PC-3 (cell line): ENCODE results near the gene MAP1LC3B2.

Experiments
- CTCF ChIP-seq: fragments of 300-600 bp; sonication (generic); conservative IDR thresholded peaks from 2 replicates; pipeline ENCODE4 v1.5.1; 2017; ENCODE audit warnings: antibody characterized with exemption, low read depth, mild to moderate bottlenecking, low read length
- EZH2 ChIP-seq: fragments of 300-600 bp; sonication (generic); IDR thresholded peaks from one replicate; pipeline ENCODE4 v1.6.1; 2017; ENCODE audit warnings: antibody characterized with exemption, mild to moderate bottlenecking, low read length; ENCODE audit not compliant: unreplicated experiment
- EZH2phosphoT487 ChIP-seq: fragments of 300-600 bp; sonication (generic); IDR thresholded peaks from 2 replicates; pipeline ENCODE4 v1.6.1; 2018; ENCODE audit warnings: mild to moderate bottlenecking, antibody characterized with exemption, low read length, borderline replicate concordance

GRCh38 chr12:116524964-116525379 is 34.2 kb upstream of the MAP1LC3B2 start:
- peak; percentile 46 for TF ChIP-seq CTCF
- TF ChIP-seq EZH2, result no peak
- TF ChIP-seq EZH2phosphoT487, result no peak
